Measurements from ENCODE around the gene CLSTN1. TPM values are rescaled to one million over a fixed set of nuclear protein-coding genes. Genes with fewer than 3 reads are reported as not detected.

The CLSTN1 gene
- total RNA-seq, 1 experiment from 2014 or later, result 143 TPM

GRCh38 chr1:9846611-9847171 is 22.9 kb upstream of the CLSTN1 start:
- intact Hi-C loops (cut with micrococcal nuclease; ENCODE audit: unreplicated experiment), result no loop called here
- no peak overlapping the region for H3K27ac ChIP-seq (ENCODE audit: low read length)
- POLR2A ChIA-PET, result no interaction called here
- no peak for DNase-seq (ENCODE audit: low read depth, low spot score)
- H3K27me3 ChIP-seq (ENCODE audit: control insufficient read depth, insufficient read depth, low read length), result no peaks in the 10 kb centered on the region
- H3K9me3 ChIP-seq (ENCODE audit: control insufficient read depth, insufficient read depth, low read depth, low read length), result no peaks in the 10 kb centered on the region
- CTCF ChIA-PET, result no interaction called here
- no TSS peak for BruUV-seq (replicated peaks)
- peaks cover 16% of the 10 kb centered on the region for H3K4me1 ChIP-seq (ENCODE audit: control insufficient read depth, insufficient read depth, low read length)
- ATAC-seq, result no peak
- H3K36me3 ChIP-seq (ENCODE audit: control insufficient read depth, insufficient read depth, low read length), result no peaks in the 10 kb centered on the region
- no peak for TF ChIP-seq REST (IDR thresholded peaks at IDR 0.05; ENCODE audit: insufficient read depth in 1 of 2, low read depth in 2 of 2, low read length in 1 of 2)
- TF ChIP-seq CTCF (IDR thresholded peaks at IDR 0.05), result no peak
- TF ChIP-seq POLR2AphosphoS5 (IDR thresholded peaks at IDR 0.05; ENCODE audit: low read depth, low read length), result no peak
- TF ChIP-seq TCF7L2 (IDR thresholded peaks at IDR 0.05; ENCODE audit: low read depth, low read length), result no peak
- in situ Hi-C loops (cut with HindIII; ENCODE audit: low pct_unique_long_range_greater_than_20kb, low sequenced_read_pairs), result no loop called here
- no peak overlapping the region for H3K4me3 ChIP-seq (ENCODE audit: low read depth in 2 of 2, low read length in 2 of 2)

GRCh38 chr1:9845914-9846313 is 22.1 kb upstream of the CLSTN1 start:
- ChIA-PET POLR2A (no interaction called here), CTCF (no interaction called here)
- BruUV-seq (replicated peaks), result no TSS peak
- no peaks in the 10 kb centered on the region for H3K27me3 ChIP-seq (ENCODE audit: control insufficient read depth, insufficient read depth, low read length)
- no peak for TF ChIP-seq POLR2AphosphoS5 (IDR thresholded peaks at IDR 0.05; ENCODE audit: low read depth, low read length)
- TF ChIP-seq REST (IDR thresholded peaks at IDR 0.05; ENCODE audit: insufficient read depth in 1 of 2, low read depth in 2 of 2, low read length in 1 of 2), result no peak
- TF ChIP-seq SIN3A (IDR thresholded peaks at IDR 0.05; ENCODE audit: borderline replicate concordance, insufficient read depth, low read depth, low read length), result no peak
- no peak for TF ChIP-seq CTCF (IDR thresholded peaks at IDR 0.05)
- no peak for TF ChIP-seq TCF7L2 (IDR thresholded peaks at IDR 0.05; ENCODE audit: low read depth, low read length)
- H3K4me3 ChIP-seq (ENCODE audit: low read depth in 2 of 2, low read length in 2 of 2), result no peak overlapping the region
- intact Hi-C loops (cut with micrococcal nuclease; ENCODE audit: unreplicated experiment), result no loop called here
- no peak for DNase-seq (ENCODE audit: low read depth, low spot score)
- H3K27ac ChIP-seq (ENCODE audit: low read length), result no peak overlapping the region
- no peaks in the 10 kb centered on the region for H3K36me3 ChIP-seq (ENCODE audit: control insufficient read depth, insufficient read depth, low read length)
- in situ Hi-C loops (cut with HindIII; ENCODE audit: low pct_unique_long_range_greater_than_20kb, low sequenced_read_pairs), result no loop called here
- H3K4me1 ChIP-seq (ENCODE audit: control insufficient read depth, insufficient read depth, low read length), result peaks cover 16% of the 10 kb centered on the region
- ATAC-seq, result no peak
- H3K9me3 ChIP-seq (ENCODE audit: control insufficient read depth, insufficient read depth, low read depth, low read length), result no peaks in the 10 kb centered on the region
